ENCODE results near the gene SEH1L. TPM values are rescaled to one million over a fixed set of nuclear protein-coding genes. Genes with fewer than 3 reads are reported as not detected.
"Not testable (repeated sequence)": the region's sequence is repeated elsewhere in the genome, so short reads cannot be mapped to it uniquely, and the experiment has no call there.

Gene SEH1L
- 40.1 TPM for total RNA-seq

GRCh38 chr18:12947285-12948049 is at the start of gene SEH1L:
SEH1L (plus strand) TSS chr18:12948011; CDS start chr18:12948122, 111 bp downstream.
- peak; percentile 99 for DNase-seq

DNA sequence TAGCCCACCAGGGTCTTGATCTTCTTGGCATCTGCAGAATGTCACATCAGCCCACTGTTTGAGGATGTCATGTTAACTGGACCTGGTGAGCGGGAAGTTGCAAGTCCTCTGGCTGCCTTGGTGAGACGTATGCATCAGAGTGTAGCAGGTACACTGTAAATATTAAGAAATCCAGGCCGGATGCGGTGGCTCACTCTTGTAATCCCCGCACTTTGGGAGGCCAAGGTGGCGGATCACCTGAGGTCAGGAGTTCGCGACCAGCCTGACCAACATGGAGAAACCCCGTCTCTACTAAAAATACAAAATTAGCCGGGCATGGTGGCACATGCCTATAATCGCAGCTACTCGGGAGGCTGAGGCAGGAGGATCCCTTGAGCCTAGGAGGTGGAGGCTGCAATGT is 46.6 kb upstream of the SEH1L start:
- DNase-seq, result not testable (repeated sequence)

GRCh38 chr18:12904012-12904516 is 43.7 kb upstream of the SEH1L start:
- no peak for DNase-seq

DNA sequence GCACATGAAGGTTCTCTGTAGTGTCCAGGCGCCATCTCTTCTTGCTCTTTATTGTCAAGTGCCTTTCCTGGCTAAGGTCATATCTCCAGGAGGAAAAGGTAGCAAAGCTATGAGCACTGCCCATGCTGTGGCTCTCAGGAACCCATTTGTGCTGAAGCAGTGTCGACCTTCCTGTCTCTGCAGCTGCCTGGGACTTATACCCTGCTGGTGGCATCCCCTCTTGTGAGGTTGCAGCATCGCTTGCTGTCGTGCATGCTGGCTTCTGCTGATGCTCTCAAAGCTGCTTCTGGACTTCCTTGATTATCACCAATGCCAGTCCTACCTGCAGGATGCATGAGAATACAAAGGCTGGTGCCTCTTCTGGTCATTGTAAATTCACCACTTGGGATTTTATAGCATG is 41.7 kb upstream of the SEH1L start:
- DNase-seq, result no peak

DNA sequence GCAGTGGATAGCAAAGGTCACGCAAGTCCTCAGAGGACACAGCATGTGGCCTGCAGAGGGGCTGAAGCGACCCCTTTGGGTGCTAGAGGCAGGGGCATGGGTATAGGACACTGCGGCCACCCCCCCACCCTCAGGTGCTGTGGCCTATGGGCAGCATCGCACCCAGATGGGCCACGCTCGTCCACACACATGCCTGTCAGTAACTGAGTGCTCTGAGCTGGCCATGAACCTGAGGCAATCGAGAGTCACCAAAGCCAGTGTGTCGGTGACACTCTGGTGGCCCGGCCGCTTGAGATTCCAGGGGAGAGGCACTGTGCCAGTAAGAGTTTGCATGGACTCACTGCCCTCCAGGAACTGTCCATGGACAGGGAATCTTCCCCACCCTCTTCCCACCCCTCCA is 41.0 kb upstream of the SEH1L start:
- no peak for DNase-seq

DNA sequence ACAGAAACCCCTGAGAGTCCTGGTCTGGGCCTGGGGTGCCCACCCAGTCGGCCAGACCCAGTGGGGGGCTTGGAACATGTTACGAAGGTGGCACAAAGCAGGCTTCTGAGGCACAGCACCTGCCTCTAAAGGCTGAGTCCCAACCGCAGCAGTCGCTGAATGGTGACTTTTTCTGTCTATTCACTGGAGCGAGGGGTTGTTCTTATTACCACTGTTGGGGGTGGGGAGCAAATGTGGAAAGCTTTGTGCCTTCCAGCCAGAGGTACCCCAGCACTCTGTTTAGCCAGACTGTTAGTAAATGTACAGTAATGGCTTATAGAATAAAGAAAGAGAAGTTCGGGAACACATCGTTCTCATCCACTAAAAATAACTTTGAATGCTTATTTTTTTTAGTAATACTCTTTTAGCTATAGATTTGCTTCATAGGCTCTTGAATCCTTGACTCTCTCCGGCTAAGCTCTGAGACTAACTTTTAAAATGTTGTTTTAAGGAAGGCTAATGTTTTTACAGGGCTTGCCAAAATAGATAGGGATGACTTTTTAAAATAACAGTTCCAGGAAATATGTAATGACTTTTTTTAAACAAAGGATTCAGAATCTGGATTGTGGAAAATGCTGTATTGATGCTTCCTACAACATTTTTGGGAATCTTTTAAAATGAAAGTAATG is 40.4 kb upstream of the SEH1L start:
- DNase-seq, result no peak

GRCh38 chr18:12908706-12909105 is 39.1 kb upstream of the SEH1L start:
- DNase-seq, result no peak

- DNase-seq, result no peak
Observed at GRCh38 chr18:12911025-12911928, 36.5 kb upstream of the SEH1L start.

- no peak for DNase-seq
Observed at GRCh38 chr18:12911929-12912703, 35.7 kb upstream of the SEH1L start.

GRCh38 chr18:12921178-12921577 is 26.6 kb upstream of the SEH1L start:
- no peak for DNase-seq

GRCh38 chr18:12922266-12922665 is 25.5 kb upstream of the SEH1L start:
- DNase-seq, result no peak

GRCh38 chr18:12924616-12925015 is 23.2 kb upstream of the SEH1L start:
- DNase-seq, result no peak

DNA sequence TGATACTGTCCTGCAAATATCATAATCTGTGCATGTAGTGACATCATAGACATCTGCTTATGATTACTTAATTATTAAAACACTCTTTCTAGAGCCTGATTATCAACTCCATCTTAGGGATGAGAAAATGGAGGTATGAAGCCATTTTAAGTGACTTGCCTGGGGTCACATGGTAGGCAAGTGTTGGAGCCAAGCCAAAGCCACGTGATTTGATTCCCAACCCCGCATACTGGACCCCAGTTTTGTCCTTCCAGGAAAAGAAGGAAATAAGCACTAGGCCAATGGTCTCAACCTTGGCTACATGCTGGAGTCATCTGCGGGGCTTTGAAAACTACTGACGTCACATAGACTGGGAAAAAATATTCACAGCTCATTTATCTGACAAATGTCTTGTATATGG is 19.6 kb upstream of the SEH1L start:
- no peak for DNase-seq

DNA sequence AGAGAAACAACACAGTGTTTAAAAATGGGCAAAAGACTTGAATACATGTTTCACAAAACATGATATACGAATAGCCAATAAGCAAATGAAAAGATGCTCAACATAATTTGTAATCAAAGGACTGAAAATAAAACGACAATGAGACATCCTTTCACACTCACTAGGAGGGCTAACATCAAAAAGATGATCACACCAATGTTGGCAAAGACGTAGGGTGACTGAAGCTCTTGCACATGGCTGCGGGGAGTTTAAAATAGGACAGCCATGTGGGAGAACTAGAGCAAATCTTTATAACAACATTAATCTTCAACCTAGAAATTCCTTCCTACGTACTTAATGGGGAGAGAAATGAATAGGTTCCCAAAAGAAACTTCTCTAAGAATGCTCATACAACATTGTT is 19.2 kb upstream of the SEH1L start:
- no peak for DNase-seq

DNA sequence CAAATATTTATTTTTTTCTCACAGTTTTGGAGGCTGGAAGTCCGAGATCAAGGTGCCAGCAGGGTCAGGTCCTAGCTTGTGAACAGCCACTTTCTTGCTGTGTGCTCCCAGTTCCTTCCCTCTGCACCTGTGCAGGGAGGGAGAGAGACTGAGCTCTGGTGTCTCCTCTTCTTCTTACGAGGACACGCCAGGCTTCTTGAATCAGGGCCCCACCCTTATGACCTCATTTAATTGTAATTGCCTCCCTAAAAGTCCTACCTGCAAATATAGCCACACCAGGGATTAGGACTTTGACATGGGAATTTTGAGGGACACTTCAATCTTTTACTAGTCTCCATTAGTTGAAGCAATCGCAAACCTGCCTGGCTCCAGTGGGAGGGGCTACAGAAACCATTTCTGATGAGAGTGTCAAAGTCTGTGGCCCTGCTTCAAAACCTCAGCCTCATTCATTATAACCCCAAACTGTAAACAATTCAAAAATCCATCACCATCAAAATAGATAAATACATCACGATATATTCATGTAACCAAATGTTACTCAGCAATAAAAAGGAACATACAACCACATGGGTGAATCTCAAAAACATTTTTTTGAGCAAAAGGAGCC is 18.2 kb upstream of the SEH1L start:
- DNase-seq, result no peak

GRCh38 chr18:12930376-12930775 is 17.4 kb upstream of the SEH1L start:
- no peak for DNase-seq

DNA sequence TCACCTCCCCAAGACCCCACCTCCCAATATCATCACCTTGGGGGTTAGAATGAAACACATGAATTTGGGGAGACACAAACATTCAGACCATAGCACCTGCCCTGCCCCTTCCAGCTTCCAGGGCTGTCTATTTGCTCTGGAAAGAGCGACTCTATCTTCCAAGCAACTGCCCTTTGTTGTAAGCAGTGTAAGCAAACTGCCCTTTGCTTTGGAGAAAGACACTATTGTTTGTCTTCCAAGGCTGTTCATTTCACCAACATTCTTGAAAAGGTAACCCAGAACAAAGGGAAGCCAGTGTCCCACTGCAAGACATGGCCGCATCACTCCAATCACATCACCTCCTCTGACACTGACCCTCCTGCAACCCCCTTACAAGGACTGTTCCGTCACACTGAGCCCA is 16.9 kb upstream of the SEH1L start:
- DNase-seq, result no peak

DNA sequence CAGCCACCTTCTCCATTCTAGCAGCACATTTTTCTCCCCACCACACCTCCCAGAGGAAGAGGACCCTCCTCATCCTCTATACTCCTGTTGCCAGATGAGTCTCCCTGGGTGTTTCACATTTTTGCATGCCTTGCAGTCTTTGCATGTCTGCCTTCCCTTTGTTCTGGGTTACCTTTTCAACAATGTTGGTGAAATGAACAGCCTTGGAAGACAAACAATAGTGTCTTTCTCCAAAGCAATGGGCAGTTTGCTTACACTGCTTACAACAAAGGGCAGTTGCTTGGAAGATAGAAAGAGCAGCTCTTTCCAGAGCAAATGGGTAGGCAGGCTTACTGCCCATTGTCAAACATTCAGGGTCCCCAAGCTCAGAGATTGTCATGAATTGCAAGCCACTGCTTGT is 14.5 kb upstream of the SEH1L start:
- DNase-seq, result no peak

DNA sequence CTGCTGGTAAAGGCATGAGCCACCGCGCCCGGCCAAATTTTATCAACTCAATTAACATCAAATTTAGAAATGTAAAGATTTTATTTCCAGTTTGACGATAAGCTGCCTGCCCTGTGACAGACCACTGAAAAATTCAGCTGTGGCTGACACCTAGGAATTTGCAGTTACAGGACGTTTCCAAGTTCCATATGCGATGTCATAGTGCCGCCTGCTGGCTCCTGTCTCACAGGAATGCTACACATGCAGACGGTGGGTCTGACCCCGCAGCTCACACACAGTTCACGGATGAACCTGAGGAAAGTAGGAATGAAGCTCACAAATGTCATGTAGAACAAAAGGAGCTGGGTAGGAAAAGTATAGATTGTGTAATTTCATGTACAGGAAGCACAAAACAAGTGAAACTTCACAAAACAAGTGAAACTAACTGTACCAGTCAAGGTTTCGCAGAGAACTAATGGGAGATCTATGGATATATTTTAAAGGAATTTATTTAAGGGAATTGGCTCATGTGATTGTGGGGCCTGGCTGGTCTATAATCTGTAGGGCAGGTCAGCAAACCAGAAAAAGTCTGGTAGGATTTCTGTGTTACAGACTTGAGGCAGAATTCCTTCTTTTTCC is 13.2 kb upstream of the SEH1L start:
- DNase-seq, result peak; percentile 64

GRCh38 chr18:12939162-12939561 is 8.6 kb upstream of the SEH1L start:
- DNase-seq, result no peak

DNA sequence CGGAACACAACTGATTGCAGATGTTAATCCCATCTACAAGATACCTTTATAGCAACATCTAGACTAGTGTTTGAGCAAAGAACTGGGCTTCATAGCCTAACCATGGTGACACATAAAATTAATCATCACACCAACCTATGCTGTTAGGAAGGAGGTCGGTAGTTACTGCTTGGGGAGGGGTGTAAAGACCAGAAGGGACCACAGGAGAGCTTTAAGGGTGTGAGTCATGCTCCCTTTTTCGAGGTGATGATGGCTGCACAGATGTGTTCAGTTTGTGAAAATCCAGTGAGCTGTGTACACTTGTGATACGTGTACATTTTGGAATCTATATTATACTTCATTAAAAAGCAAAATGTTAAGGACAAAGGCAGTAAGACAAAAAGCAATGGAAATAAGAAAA is 4.6 kb upstream of the SEH1L start:
- no peak for DNase-seq

Measured in occipital lobe (tissue), 2 donors.